Pancreas (tissue), 10 donors: ENCODE data around the gene PHAF1. TPM values are rescaled to one million over a fixed set of nuclear protein-coding genes. Genes with fewer than 3 reads are reported as not detected.
A peak's percentile ranks its signal among the peaks of the same experiment; 100 is the strongest.

Experiments
- ATAC-seq, 4 donors: fragments of 200-7000 bp; cut with Tn5 transposase; one replicate each; pipeline versions ENCODE4 v1.8.0 to v1.9.1; 2020; ENCODE audit warnings: mild to moderate bottlenecking in 4 of 4, moderate library complexity in 4 of 4
- DNase-seq, 6 donors: peaks; one replicate each; pipeline ENCODE4 v3.0.0-alpha.2; 2020
- FAIRE-seq: peaks from 2 replicates; lab custom pipeline; 2012; peaks lifted over from hg19 to GRCh38; lab: Jason Lieb, UNC
- H3K27ac ChIP-seq, 4 donors: fragments of 200-600 bp; sonication (generic); 1 replicate in 3 of 4; 2 replicates in 1 of 4; pipeline versions ENCODE4 v1.5.0 to v1.8.0; 2020
- H3K27me3 ChIP-seq, 4 donors: fragments of 200-600 bp; one replicate each; pipeline ENCODE4 v1.8.0; 2021
- H3K36me3 ChIP-seq, 3 donors: fragments of 200-600 bp; sonication (generic) in 1 of 3; one replicate each; pipeline versions ENCODE4 v1.5.0 to v1.8.0; 2020 to 2021
- H3K4me1 ChIP-seq, 3 donors: fragments of 200-600 bp; one replicate each; pipeline ENCODE4 v1.8.0; 2021
- H3K4me3 ChIP-seq, 4 donors: fragments of 200-600 bp; sonication (generic) in 2 of 4; one replicate each; pipeline versions ENCODE4 v1.5.0 to v1.8.0; 2020 to 2021
- H3K9me3 ChIP-seq, 4 donors: fragments of 200-600 bp; one replicate each; pipeline ENCODE4 v1.8.0; 2021
- WGBS, 2 donors: extraction: QIAGEN DNeasy Blood & Tissue Kit; methylation state at CpG; one replicate each; pipeline ENCODE4 v1.1.7; 2013; 5-methylcytosine and 5-hydroxymethylcytosine counted together
- intact Hi-C, 3 donors: fragments of 100-400 bp; cut with DNase I; formaldehyde crosslinking; loops; one replicate each; pipeline versions ENCODE4 v1.11.1 to v1.14.2; 2022
- polyA plus RNA-seq, 2 donors: library from polyadenylated mRNA; stranded (reverse); fragments of 200-250 nt; gene quantifications; one replicate each; pipeline ENCODE4 v1.2.3, GENCODE V29; 2013
- total RNA-seq, 6 donors: library from RNA; stranded (reverse); fragmentation: NEBNext Ultra II Directional in 4 of 6; extraction: Animal tissue kit (Norgen Biotek cat#: 25700) in 4 of 6; gene quantifications; one replicate each; pipeline versions ENCODE4 v1.2.1 to v1.2.4, GENCODE V29; 2021 to 2023
- TF ChIP-seq, protein P1 (sequence below), 4 donors: fragments of 200-600 bp; sonication (generic) in 3 of 4; IDR thresholded peaks; one replicate each; pipeline versions ENCODE4 v1.5.0 to v1.8.0; 2021; ENCODE audit warnings: antibody characterized with exemption in 4 of 4
- donor health status: healthy with polysubstance abuse.
- donor health status: DM: no; HTN: no; CAD: no; lungs with moderate emphysema.
- donor health status: DM: no; HTN: no; CAD: no.
- donor health status: control.
- donor health status: control.
- donor health status: Bipolar disorder and iron deficiency.
- donor health status: DM: yes; HTN: yes; CAD: no.
- donor health status: DM: no; HTN: no; CAD: no.
- donor health status: DM: no; HTN: no; CAD: no.
- donor health status: DM: yes; HTN: yes; CAD: no.

The PHAF1 gene
- total and polyA plus RNA-seq, 8 donors: 2.8 to 8.9 (median 4.9) TPM

DNA sequence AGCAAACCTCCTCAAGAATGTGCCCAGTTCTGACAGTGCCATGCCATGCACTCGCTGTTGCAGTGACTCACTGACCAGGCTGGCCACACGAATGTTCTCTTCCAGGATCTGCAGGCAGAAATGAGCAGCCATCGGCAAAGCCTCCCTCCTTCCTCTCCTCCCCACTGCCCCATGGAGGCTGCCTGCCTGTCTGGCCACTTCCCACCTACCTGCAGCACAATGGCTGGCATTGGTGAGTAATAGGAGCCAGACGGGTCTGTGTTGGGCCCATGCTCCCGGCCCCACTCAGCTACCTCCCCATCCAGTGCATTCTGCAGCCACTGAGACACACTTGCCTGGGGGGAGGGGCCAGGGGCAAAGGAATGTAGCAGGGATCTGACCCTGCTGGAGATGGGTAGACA, 76.8 kb downstream of the PHAF1 start:
- DNase-seq (no peak), ATAC-seq (no peak), FAIRE-seq (no peak)
- Histone ChIP-seq H3K36me3 (no peaks in the 10 kb centered on the region), H3K4me3 (no peak overlapping the region), H3K27ac (no peak overlapping the region), H3K4me1 (peaks cover 8 to 18% (median 16%) of the 10 kb centered on the region in 3 donors), H3K9me3 (no peaks in the 10 kb centered on the region), H3K27me3 (no peaks in the 10 kb centered on the region)
- TF ChIP-seq, protein P1, sequence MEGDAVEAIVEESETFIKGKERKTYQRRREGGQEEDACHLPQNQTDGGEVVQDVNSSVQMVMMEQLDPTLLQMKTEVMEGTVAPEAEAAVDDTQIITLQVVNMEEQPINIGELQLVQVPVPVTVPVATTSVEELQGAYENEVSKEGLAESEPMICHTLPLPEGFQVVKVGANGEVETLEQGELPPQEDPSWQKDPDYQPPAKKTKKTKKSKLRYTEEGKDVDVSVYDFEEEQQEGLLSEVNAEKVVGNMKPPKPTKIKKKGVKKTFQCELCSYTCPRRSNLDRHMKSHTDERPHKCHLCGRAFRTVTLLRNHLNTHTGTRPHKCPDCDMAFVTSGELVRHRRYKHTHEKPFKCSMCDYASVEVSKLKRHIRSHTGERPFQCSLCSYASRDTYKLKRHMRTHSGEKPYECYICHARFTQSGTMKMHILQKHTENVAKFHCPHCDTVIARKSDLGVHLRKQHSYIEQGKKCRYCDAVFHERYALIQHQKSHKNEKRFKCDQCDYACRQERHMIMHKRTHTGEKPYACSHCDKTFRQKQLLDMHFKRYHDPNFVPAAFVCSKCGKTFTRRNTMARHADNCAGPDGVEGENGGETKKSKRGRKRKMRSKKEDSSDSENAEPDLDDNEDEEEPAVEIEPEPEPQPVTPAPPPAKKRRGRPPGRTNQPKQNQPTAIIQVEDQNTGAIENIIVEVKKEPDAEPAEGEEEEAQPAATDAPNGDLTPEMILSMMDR (IDR thresholded peaks at IDR 0.05): no peak
- 40 to 60% methylated on average over 5 of the region's 5 CpGs for WGBS, 2 donors
- intact Hi-C loops: loop anchor here in 1 of 3 donors (10.0 kb wide), 1 partner anchor 172 kb away; no protein-coding TSS in a partner anchor

DNA sequence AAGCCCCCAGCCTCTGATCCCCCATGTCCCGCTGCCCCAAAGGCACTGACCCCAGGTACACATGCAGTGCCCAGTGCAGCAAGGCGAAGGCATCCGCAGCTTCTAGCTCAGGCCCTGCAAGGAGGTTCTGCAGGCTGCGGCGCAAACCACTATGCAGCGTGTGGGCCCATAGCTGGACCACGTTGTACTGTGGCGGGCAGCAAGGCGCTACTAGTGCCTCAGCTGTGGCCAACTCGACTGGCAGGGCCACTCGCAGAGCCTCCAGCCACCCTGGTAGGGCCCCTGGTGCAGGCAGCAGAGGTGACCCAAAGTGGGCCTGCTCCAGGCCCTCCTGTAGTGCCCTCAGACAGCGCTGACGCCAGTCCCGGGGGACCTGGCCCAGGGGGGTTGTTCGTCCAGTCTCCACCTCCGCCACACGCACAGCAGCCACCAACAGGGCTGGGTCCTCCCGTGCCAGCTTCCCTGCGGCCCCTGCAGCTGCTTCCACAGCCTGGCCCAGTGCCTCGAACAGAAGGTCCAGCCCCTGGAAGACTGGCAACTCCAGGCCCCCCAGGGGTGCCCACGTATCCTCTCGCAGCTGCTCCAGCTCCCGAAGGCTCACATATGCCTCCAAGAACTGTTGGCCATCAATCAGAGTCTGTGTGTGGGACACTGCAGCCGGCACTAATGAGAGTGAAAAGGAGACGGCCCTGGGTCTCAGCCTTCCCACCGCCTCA, 77.6 kb downstream of the PHAF1 start:
- TF ChIP-seq, protein P1 (IDR thresholded peaks at IDR 0.05): no peak
- Histone ChIP-seq H3K36me3 (no peaks in the 10 kb centered on the region), H3K27me3 (no peaks in the 10 kb centered on the region), H3K27ac (no peak overlapping the region), H3K9me3 (no peaks in the 10 kb centered on the region), H3K4me3 (no peak overlapping the region), H3K4me1 (peaks cover 10 to 20% (median 18%) of the 10 kb centered on the region in 3 donors)
- ATAC-seq (no peak), FAIRE-seq (no peak), DNase-seq (peak in 2 of 6 donors; percentile 35 to 76)
- 74 to 77% methylated on average over 26 of the region's 26 CpGs for WGBS, 2 donors
- intact Hi-C loops: loop anchor here in 1 of 3 donors (10.0 kb wide), 1 partner anchor 173 kb away; no protein-coding TSS in a partner anchor

DNA sequence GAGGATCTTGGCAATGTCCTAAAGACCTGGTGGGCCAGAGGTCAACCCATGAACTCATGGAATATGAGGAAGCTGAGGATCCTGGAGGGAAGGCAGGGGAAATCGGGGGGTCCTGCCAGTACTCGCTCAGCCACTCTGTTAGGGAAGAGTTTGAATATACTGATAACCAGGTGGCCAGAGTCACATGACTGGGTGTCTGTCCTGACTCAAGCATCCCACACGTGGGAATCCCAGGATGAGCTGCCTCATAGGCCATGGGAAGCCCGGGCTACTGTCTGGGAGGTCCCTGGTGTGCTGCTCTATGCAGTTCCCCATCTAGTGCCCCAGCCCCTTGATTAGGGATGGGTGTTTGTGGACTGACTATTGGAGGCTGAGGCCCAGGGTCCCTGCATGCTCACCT, 78.6 kb downstream of the PHAF1 start:
- Histone ChIP-seq H3K4me3 (no peak overlapping the region), H3K27ac (no peak overlapping the region), H3K27me3 (no peaks in the 10 kb centered on the region), H3K4me1 (peaks cover 16 to 22% (median 20%) of the 10 kb centered on the region in 3 donors), H3K9me3 (no peaks in the 10 kb centered on the region), H3K36me3 (no peaks in the 10 kb centered on the region)
- TF ChIP-seq, protein P1 (IDR thresholded peaks at IDR 0.05): no peak
- intact Hi-C loops: loop anchor here in 1 of 3 donors (10.0 kb wide), 1 partner anchor 174 kb away; no protein-coding TSS in a partner anchor
- FAIRE-seq (no peak), ATAC-seq (no peak), DNase-seq (no peak)
- WGBS, 2 donors: 75 to 81% methylated on average over 4 of the region's 4 CpGs

DNA sequence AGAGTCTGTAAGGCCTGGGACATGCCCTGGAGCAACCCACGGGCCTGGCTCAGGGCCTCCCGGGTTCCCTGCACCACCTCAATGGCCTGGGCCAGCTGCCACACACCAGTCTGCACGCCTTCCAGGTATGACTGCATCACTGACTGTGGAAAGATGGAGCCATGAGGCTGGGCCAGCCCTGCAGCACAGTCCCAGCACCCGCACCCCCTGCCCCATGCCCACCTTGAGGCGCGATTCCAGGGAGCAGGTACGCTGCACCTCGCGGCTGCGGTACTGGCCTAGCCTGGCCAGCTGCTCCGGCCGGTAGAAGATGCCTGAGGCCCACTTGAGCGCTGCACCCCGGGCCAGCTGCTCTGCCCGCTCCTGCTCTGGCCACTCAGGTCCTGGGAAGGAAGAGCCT, 79.1 kb downstream of the PHAF1 start:
- H3K27ac ChIP-seq: no peak overlapping the region
- H3K4me3 ChIP-seq: no peak overlapping the region
- FAIRE-seq (no peak), ATAC-seq (no peak), DNase-seq (peak in 2 of 6 donors; percentile 40 to 75)
- H3K27me3 ChIP-seq: no peaks in the 10 kb centered on the region
- WGBS, 2 donors: 86 to 89% methylated on average over 15 of the region's 15 CpGs
- intact Hi-C loops: loop anchor here in 1 of 3 donors (10.0 kb wide), 1 partner anchor 174 kb away; no protein-coding TSS in a partner anchor
- TF ChIP-seq, protein P1 (IDR thresholded peaks at IDR 0.05): no peak
- H3K9me3 ChIP-seq: no peaks in the 10 kb centered on the region
- no peaks in the 10 kb centered on the region for H3K36me3 ChIP-seq
- peaks cover 18 to 27% (median 22%) of the 10 kb centered on the region in 3 donors for H3K4me1 ChIP-seq

DNA sequence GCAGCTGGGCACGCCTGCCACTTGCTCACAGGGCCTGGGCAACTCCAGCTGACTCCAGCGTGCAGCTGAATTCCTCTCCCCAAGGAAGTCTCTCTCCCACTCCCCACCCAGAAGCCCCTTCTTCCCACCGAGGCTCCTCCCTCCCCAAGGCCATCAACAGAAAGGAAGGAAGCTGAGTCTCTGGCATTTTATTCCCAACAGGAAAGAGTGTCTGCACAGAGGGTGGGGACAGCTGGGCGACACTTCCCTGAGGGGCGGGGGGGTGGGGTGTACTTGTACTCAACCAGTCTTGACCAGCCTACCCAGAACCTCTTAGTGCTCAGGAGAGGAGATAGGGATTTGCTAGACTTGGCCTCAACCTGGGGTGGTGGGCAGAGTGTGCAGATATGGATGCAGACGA, 80.3 kb downstream of the PHAF1 start, which contains the start of gene EXOC3L1:
Gene EXOC3L1 (minus strand): TSS at position 96 of the 400 bp plus-strand sequence. CDS start 460 bp downstream, outside the sequence.
- WGBS, 2 donors: 37 to 47% methylated on average over 6 of the region's 6 CpGs
- Histone ChIP-seq H3K36me3 (peaks cover 0 to 5% (median 3%) of the 10 kb centered on the region in 3 donors), H3K4me3 (no peak within 1 kb of the TSS), H3K9me3 (no peaks in the 10 kb centered on the region), H3K27ac (no peak within 1 kb of the TSS), H3K4me1 (peaks cover 16 to 22% (median 21%) of the 10 kb centered on the region in 3 donors), H3K27me3 (no peaks in the 10 kb centered on the region)
- DNase-seq (no peak), FAIRE-seq (no peak), ATAC-seq (no peak)
- TF ChIP-seq, protein P1 (IDR thresholded peaks at IDR 0.05): no peak
- intact Hi-C loops: no loop called here
